ENCODE measurements around the gene CISH. TPM values are rescaled to one million over a fixed set of nuclear protein-coding genes. Genes with fewer than 3 reads are reported as not detected.

CISH gene
- total and polyA plus RNA-seq, 2 of the 4 experiments (the other 2 are of a cell fraction): 0.90 to 4.0 TPM

- Histone ChIP-seq H3K4ac (ENCODE audit: low read depth, low read length) (no peak overlapping the region), H3K27ac (ENCODE audit: insufficient read depth, low read length) (no peak overlapping the region), H3K4me2 (ENCODE audit: low read depth, low read length) (no peak overlapping the region), H4K8ac (ENCODE audit: low read depth in 2 of 2, low read length in 2 of 2) (no peak overlapping the region), H3K27me3 (ENCODE audit: control insufficient read depth, insufficient read depth, low read length) (no peaks in the 10 kb centered on the region), H2BK15ac (ENCODE audit: low read depth, low read length) (no peak overlapping the region), H3K9me1 (ENCODE audit: insufficient read depth, low read length) (peaks cover 11% of the 10 kb centered on the region; the same call in 1 of the 2 replicates), H3K4me1 (ENCODE audit: control insufficient read depth, insufficient read depth, low read length) (no peaks in the 10 kb centered on the region; the same call in 1 of the 2 replicates), H3K14ac (replicated peaks; ENCODE audit: low read depth, low read length) (no peak overlapping the region), H4K20me1 (ENCODE audit: insufficient read depth, low read length) (no peaks in the 10 kb centered on the region), H2AFZ (replicated peaks; ENCODE audit: low read length, poor library complexity) (no peak overlapping the region), H2BK20ac (ENCODE audit: low read depth, low read length) (no peak overlapping the region), H2BK120ac (ENCODE audit: low read depth, low read length) (no peak overlapping the region), H3K18ac (ENCODE audit: low read depth, low read length) (no peak overlapping the region), H3K56ac (ENCODE audit: extremely low read depth, insufficient read depth, low read length) (no peak overlapping the region), H2AK9ac (replicated peaks; ENCODE audit: low read depth, low read length, poor library complexity) (no peak overlapping the region), H2BK5ac (ENCODE audit: low read depth, low read length, poor library complexity, severe bottlenecking) (no peak overlapping the region), H4K5ac (ENCODE audit: low read depth, low read length) (no peak overlapping the region), H4K91ac (ENCODE audit: insufficient read depth, low read depth, low read length) (no peak overlapping the region), H3K36me3 (ENCODE audit: control insufficient read depth, insufficient read depth, low read length) (peaks cover 38% of the 10 kb centered on the region; the same call in 1 of the 2 replicates), H3K4me3 (ENCODE audit: insufficient read depth, low read depth, low read length) (no peak overlapping the region), H3K79me1 (ENCODE audit: low read depth in 1 of 2, low read length in 2 of 2) (peaks cover 12 to 25% of the 10 kb centered on the region in 2 experiments; a peak in 3 of 4 replicates), H3K9me3 (ENCODE audit: control insufficient read depth, insufficient read depth, low read length) (no peaks in the 10 kb centered on the region), H2AK5ac (ENCODE audit: low read depth, low read length) (no peak overlapping the region), H3K23ac (ENCODE audit: low read depth, low read length) (no peak overlapping the region), H3K9ac (ENCODE audit: low read depth, low read length) (no peak overlapping the region)
- ChIA-PET CTCF (no interaction called here), POLR2A (ENCODE audit: unreplicated experiment) (no interaction called here)
- DNase-seq (no peak), ATAC-seq (ENCODE audit: low read depth) (no peak)
- no CpG with 5 or more reads among the region's 1 CpG for whole genome bisulfite sequencing, 2 experiments (ENCODE audit: extremely low coverage in 2 of 2, insufficient read length in 1 of 2)
- BruUV-seq (replicated peaks): no TSS peak
- intact Hi-C loops (cut with micrococcal nuclease) (no loop called here), dilution Hi-C loops (cut with HindIII; ENCODE audit: low sequenced_read_pairs, unreplicated experiment) (no loop called here), in situ Hi-C loops (cut with MboI; ENCODE audit: low sequenced_read_pairs) (loop anchor here (5.0 kb wide), 2 partner anchors 38 to 798 kb away; partner anchors contain the start of gene CISH)
- TF ChIP-seq CHD1 (IDR thresholded peaks at IDR 0.05; ENCODE audit: low read depth, low read length) (no peak), USF2 (IDR thresholded peaks at IDR 0.05; ENCODE audit: low read depth, low read length) (no peak), CEBPB (IDR thresholded peaks at IDR 0.05; ENCODE audit: low read depth, low read length) (no peak), RAD21 (IDR thresholded peaks at IDR 0.05; ENCODE audit: low read length) (no peak), ELK1 (IDR thresholded peaks at IDR 0.05; ENCODE audit: borderline replicate concordance, low read depth, low read length) (no peak)
These were observed 37.1 kb downstream of the CISH start for GRCh38 chr3:50574444-50574831.
